Neuronal stem cell (in vitro differentiated cells): ENCODE data around the gene RPS6KA1.

Source experiments
- DNase-seq: peaks from one replicate; pipeline ENCODE4 v3.0.0-alpha.2; 2013; ENCODE audit warnings: low spot score
- H2AFZ ChIP-seq: one replicate; pipeline ENCODE4 v1.6.1; 2013; ENCODE audit warnings: mild to moderate bottlenecking, low read length, inconsistent platforms
- H2AK5ac ChIP-seq: 2 replicates; pipeline ENCODE4 v1.6.1; 2013; ENCODE audit warnings: low read depth, mild to moderate bottlenecking, inconsistent platforms, low read length, moderate library complexity, mixed read lengths
- H2BK120ac ChIP-seq: 2 replicates; pipeline ENCODE4 v1.6.1; 2013; ENCODE audit warnings: low read depth, mild to moderate bottlenecking, inconsistent platforms, low read length, moderate library complexity, mixed read lengths
- H2BK12ac ChIP-seq: one replicate; pipeline ENCODE4 v1.6.1; 2013; ENCODE audit warnings: low read length, inconsistent platforms
- H2BK15ac ChIP-seq: 2 replicates; pipeline ENCODE4 v1.6.1; 2013; ENCODE audit warnings: mild to moderate bottlenecking, low read length, inconsistent platforms, mixed read lengths
- H2BK5ac ChIP-seq: one replicate; pipeline ENCODE4 v1.6.1; 2013; ENCODE audit warnings: inconsistent platforms, mild to moderate bottlenecking, low read length, moderate library complexity
- H3K14ac ChIP-seq: one replicate; pipeline ENCODE4 v1.6.1; 2013; ENCODE audit warnings: low read length, inconsistent platforms
- H3K18ac ChIP-seq: 2 replicates; pipeline ENCODE4 v1.6.1; 2013; ENCODE audit warnings: low read length, inconsistent platforms
- H3K23ac ChIP-seq: 2 replicates; pipeline ENCODE4 v1.6.1; 2013; ENCODE audit warnings: low read depth, mild to moderate bottlenecking, mixed read lengths, low read length, inconsistent platforms; ENCODE audit not compliant: poor library complexity
- H3K27ac ChIP-seq: replicated peaks from 3 replicates; pipeline ENCODE4 v1.5.1; 2013; ENCODE audit warnings: low read length, inconsistent platforms
- H3K27me3 ChIP-seq, 3 experiments: 2 replicates each; pipeline ENCODE4 v1.6.1; 2013; ENCODE audit warnings: low read length in 3 of 3, mild to moderate bottlenecking in 2 of 3, inconsistent platforms in 1 of 3, low read depth in 1 of 3, mixed read lengths in 1 of 3, moderate library complexity in 1 of 3; ENCODE audit not compliant: control insufficient read depth in 3 of 3, insufficient read depth in 3 of 3
- H3K36me3 ChIP-seq, 2 donors: replicated peaks in 1 of 2; 2 replicates each; pipeline ENCODE4 v1.6.1; 2013; ENCODE audit warnings: low read length in 2 of 2; ENCODE audit not compliant: control insufficient read depth in 2 of 2, insufficient read depth in 2 of 2
- H3K4ac ChIP-seq: 2 replicates; pipeline ENCODE4 v1.6.1; 2013; ENCODE audit warnings: inconsistent platforms, mild to moderate bottlenecking, low read length, moderate library complexity
- H3K4me1 ChIP-seq, 2 donors: 1 replicate in 1 of 2; 2 replicates in 1 of 2; pipeline ENCODE4 v1.6.1; 2013; ENCODE audit warnings: low read length in 2 of 2, low read depth in 1 of 2; ENCODE audit not compliant: control insufficient read depth in 2 of 2, insufficient read depth in 1 of 2
- H3K4me2 ChIP-seq: one replicate; pipeline ENCODE4 v1.6.1; 2013; ENCODE audit warnings: mild to moderate bottlenecking, low read length, inconsistent platforms; ENCODE audit not compliant: insufficient read depth, poor library complexity, severe bottlenecking
- H3K4me3 ChIP-seq, 2 donors: 2 replicates each; pipeline ENCODE4 v1.5.1; 2013; ENCODE audit warnings: low read length in 2 of 2, mild to moderate bottlenecking in 2 of 2, inconsistent platforms in 1 of 2, moderate library complexity in 1 of 2
- H3K79me1 ChIP-seq: one replicate; pipeline ENCODE4 v1.6.1; 2013; ENCODE audit warnings: low read depth, mild to moderate bottlenecking, inconsistent platforms, low read length, moderate library complexity
- H3K9ac ChIP-seq: one replicate; pipeline ENCODE4 v1.6.1; 2013; ENCODE audit warnings: mild to moderate bottlenecking, low read depth, low read length, inconsistent platforms; ENCODE audit not compliant: poor library complexity
- H3K9me3 ChIP-seq, 2 donors: replicated peaks in 1 of 2; 2 replicates each; pipeline versions ENCODE3 to v1.6.1; 2013; ENCODE audit warnings: low read length in 2 of 2, mild to moderate bottlenecking in 2 of 2, inconsistent platforms in 1 of 2, low read depth in 1 of 2, mixed read lengths in 1 of 2, moderate library complexity in 1 of 2; ENCODE audit not compliant: control insufficient read depth in 2 of 2, insufficient read depth in 1 of 2
- H4K8ac ChIP-seq: one replicate; pipeline ENCODE4 v1.6.1; 2013; ENCODE audit warnings: low read depth, mild to moderate bottlenecking, inconsistent platforms, low read length, moderate library complexity
- H4K91ac ChIP-seq: one replicate; pipeline ENCODE4 v1.6.1; 2013; ENCODE audit warnings: low read length, low read depth, mild to moderate bottlenecking, inconsistent platforms; ENCODE audit not compliant: poor library complexity
- WGBS, 2 donors: extraction: QIAGEN DNeasy Blood & Tissue Kit; methylation state at CpG; one replicate each; pipeline ENCODE4 v1.1.7; 2013; ENCODE audit warnings: missing lambda C conversion rate in 2 of 2, mixed read lengths in 1 of 2; ENCODE audit not compliant: insufficient read length in 2 of 2, insufficient replicate concordance in 1 of 2; ENCODE audit errors: extremely low coverage in 2 of 2; 5-methylcytosine and 5-hydroxymethylcytosine counted together

Gene RPS6KA1

GRCh38 chr1:26493267-26493666 is 36.3 kb upstream of the RPS6KA1 start:
- H2BK12ac ChIP-seq, result no peak overlapping the region
- H3K27me3 ChIP-seq, result peaks cover 0 to 3% (median 0%) of the 10 kb centered on the region in 3 experiments
- WGBS, 2 donors, result no CpG with 5 or more reads among the region's 3 CpGs
- H2AK5ac ChIP-seq, result no peak overlapping the region
- H3K27ac ChIP-seq, result no peak overlapping the region
- no peak overlapping the region for H3K18ac ChIP-seq
- H3K4ac ChIP-seq, result no peak overlapping the region
- no peak overlapping the region for H3K14ac ChIP-seq
- no peak overlapping the region for H2BK5ac ChIP-seq
- H3K79me1 ChIP-seq, result no peaks in the 10 kb centered on the region
- H4K8ac ChIP-seq, result no peak overlapping the region
- no peaks in the 10 kb centered on the region for H3K36me3 ChIP-seq
- H2AFZ ChIP-seq, result no peak overlapping the region
- DNase-seq, result no peak
- H4K91ac ChIP-seq, result no peak overlapping the region
- no peak overlapping the region for H2BK15ac ChIP-seq
- no peaks in the 10 kb centered on the region for H3K9me3 ChIP-seq
- peaks cover 0 to 3% of the 10 kb centered on the region in 2 donors for H3K4me1 ChIP-seq
- no peak overlapping the region for H2BK120ac ChIP-seq
- no peak overlapping the region for H3K4me2 ChIP-seq
- H3K9ac ChIP-seq, result no peak overlapping the region
- H3K4me3 ChIP-seq, result no peak overlapping the region
- H3K23ac ChIP-seq, result no peak overlapping the region

DNA sequence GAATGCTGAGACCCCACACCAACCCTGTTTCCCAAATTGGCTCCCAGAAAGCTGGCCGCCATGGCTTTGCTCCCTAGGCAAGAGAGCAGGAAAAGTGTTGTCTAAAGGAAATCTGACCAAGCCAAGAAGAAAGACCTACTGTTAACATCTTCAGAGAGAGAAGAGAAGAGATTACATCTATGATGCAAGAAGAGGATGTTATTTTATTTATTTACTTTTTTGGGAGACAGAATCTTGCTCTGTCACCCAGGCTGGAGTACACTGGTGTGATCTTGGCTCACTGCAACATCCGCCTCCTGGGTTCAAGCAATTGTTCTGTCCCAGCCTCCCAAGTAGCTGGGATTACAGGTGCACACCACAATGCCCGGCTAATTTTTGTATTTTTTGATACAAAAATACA is 35.6 kb upstream of the RPS6KA1 start:
- H3K4me2 ChIP-seq, result no peak overlapping the region
- DNase-seq, result no peak
- H3K9me3 ChIP-seq, result no peaks in the 10 kb centered on the region

GRCh38 chr1:26496861-26497260 is 32.7 kb upstream of the RPS6KA1 start:
- Histone ChIP-seq H3K9ac (no peak overlapping the region), H4K8ac (no peak overlapping the region), H2BK12ac (no peak overlapping the region), H2BK5ac (no peak overlapping the region), H3K4ac (no peak overlapping the region), H3K27me3 (peaks cover 0 to 3% (median 0%) of the 10 kb centered on the region in 3 experiments), H3K36me3 (no peaks in the 10 kb centered on the region), H2BK120ac (no peak overlapping the region), H3K14ac (no peak overlapping the region), H2BK15ac (no peak overlapping the region), H2AFZ (no peak overlapping the region), H3K4me2 (no peak overlapping the region), H3K4me1 (peaks cover 2 to 6% of the 10 kb centered on the region in 2 donors), H3K23ac (no peak overlapping the region), H3K27ac (no peak overlapping the region), H3K9me3 (no peaks in the 10 kb centered on the region), H3K18ac (no peak overlapping the region), H4K91ac (no peak overlapping the region), H2AK5ac (no peak overlapping the region), H3K79me1 (peaks cover 3% of the 10 kb centered on the region), H3K4me3 (no peak overlapping the region)
- no CpG with 5 or more reads among the region's 4 CpGs for WGBS, 2 donors
- no peak for DNase-seq

More for the DNA sequence above, 35.6 kb upstream of the RPS6KA1 start:
- no peak overlapping the region for H3K14ac ChIP-seq
- WGBS, 2 donors, result no CpG with 5 or more reads among the region's 3 CpGs
- no peak overlapping the region for H2BK5ac ChIP-seq
- H3K18ac ChIP-seq, result no peak overlapping the region
- H3K23ac ChIP-seq, result no peak overlapping the region
- H2BK120ac ChIP-seq, result no peak overlapping the region
- peaks cover 0 to 3% (median 0%) of the 10 kb centered on the region in 3 experiments for H3K27me3 ChIP-seq
- H4K8ac ChIP-seq, result no peak overlapping the region
- no peak overlapping the region for H3K27ac ChIP-seq
- no peaks in the 10 kb centered on the region for H3K36me3 ChIP-seq
- no peak overlapping the region for H2AFZ ChIP-seq
- no peak overlapping the region for H2BK15ac ChIP-seq
- H2AK5ac ChIP-seq, result no peak overlapping the region
- no peak overlapping the region for H3K4me3 ChIP-seq
- no peak overlapping the region for H3K4ac ChIP-seq
- H4K91ac ChIP-seq, result no peak overlapping the region
- H3K4me1 ChIP-seq, result peaks cover 0 to 3% of the 10 kb centered on the region in 2 donors
- H2BK12ac ChIP-seq, result no peak overlapping the region
- no peaks in the 10 kb centered on the region for H3K79me1 ChIP-seq
- H3K9ac ChIP-seq, result no peak overlapping the region

GRCh38 chr1:26498894-26499293 is 30.7 kb upstream of the RPS6KA1 start:
- H4K91ac ChIP-seq, result no peak overlapping the region
- H2BK15ac ChIP-seq, result no peak overlapping the region
- H3K9me3 ChIP-seq, result no peaks in the 10 kb centered on the region
- no peak overlapping the region for H2BK120ac ChIP-seq
- DNase-seq, result no peak
- no peak overlapping the region for H2AK5ac ChIP-seq
- H3K18ac ChIP-seq, result no peak overlapping the region
- H3K14ac ChIP-seq, result no peak overlapping the region
- no peak overlapping the region for H3K27ac ChIP-seq
- no peaks in the 10 kb centered on the region for H3K36me3 ChIP-seq
- no peak overlapping the region for H3K4ac ChIP-seq
- H3K9ac ChIP-seq, result no peak overlapping the region
- whole genome bisulfite sequencing, 2 donors, result no CpG with 5 or more reads among the region's 7 CpGs
- no peak overlapping the region for H3K4me2 ChIP-seq
- H2AFZ ChIP-seq, result no peak overlapping the region
- H2BK5ac ChIP-seq, result no peak overlapping the region
- peaks cover 3% of the 10 kb centered on the region for H3K79me1 ChIP-seq
- no peak overlapping the region for H4K8ac ChIP-seq
- no peak overlapping the region for H3K4me3 ChIP-seq
- peaks cover 2 to 6% of the 10 kb centered on the region in 2 donors for H3K4me1 ChIP-seq
- no peak overlapping the region for H3K23ac ChIP-seq
- H2BK12ac ChIP-seq, result no peak overlapping the region
- H3K27me3 ChIP-seq, result no peaks in the 10 kb centered on the region
